Measurements from ENCODE around the gene TARBP2.
A peak's percentile ranks its signal among the peaks of the same experiment; 100 is the strongest.

Gene TARBP2

GRCh38 chr12:53497461-53497860 is 3.6 kb upstream of the TARBP2 start:
- Histone ChIP-seq H3K4me1 (ENCODE audit: control insufficient read depth, insufficient read depth, low read length, unreplicated experiment) (peaks cover 49% of the 10 kb centered on the region), H3K27ac (ENCODE audit: low read depth, low read length) (no peak overlapping the region)

GRCh38 chr12:53498235-53498630 is 2.9 kb upstream of the TARBP2 start:
- H3K27me3 ChIP-seq (ENCODE audit: insufficient read depth, low read length): no peaks in the 10 kb centered on the region
- H3K4me1 ChIP-seq (ENCODE audit: control insufficient read depth, insufficient read depth, low read length, unreplicated experiment): peaks cover 56% of the 10 kb centered on the region
- peaks cover 52% of the 10 kb centered on the region for H3K79me2 ChIP-seq (ENCODE audit: control insufficient read depth, insufficient read depth, low read length, unreplicated experiment)
- no peak overlapping the region for H3K27ac ChIP-seq (ENCODE audit: low read depth, low read length)
- H3K4me3 ChIP-seq (ENCODE audit: low read depth, low read length): peak overlapping the region; percentile 80
- H3K36me3 ChIP-seq (ENCODE audit: insufficient read depth, low read length): no peaks in the 10 kb centered on the region
- no peak overlapping the region for H2AFZ ChIP-seq (ENCODE audit: low read length, unreplicated experiment)

More at GRCh38 chr12:53497461-53497860, 3.6 kb upstream of the TARBP2 start:
- no peaks in the 10 kb centered on the region for H3K36me3 ChIP-seq (ENCODE audit: insufficient read depth, low read length)
- H3K4me3 ChIP-seq (ENCODE audit: low read depth, low read length): peak overlapping the region; percentile 80; the same call in 1 of the 2 replicates
- H3K27me3 ChIP-seq (ENCODE audit: insufficient read depth, low read length): no peaks in the 10 kb centered on the region
- H3K79me2 ChIP-seq (ENCODE audit: control insufficient read depth, insufficient read depth, low read length, unreplicated experiment): peaks cover 47% of the 10 kb centered on the region
- H2AFZ ChIP-seq (ENCODE audit: low read length, unreplicated experiment): no peak overlapping the region

GRCh38 chr12:53499266-53500141 is 1.6 kb upstream of the TARBP2 start, which contains the start of gene MAP3K12:
Gene MAP3K12 (minus strand): TSS chr12:53499458. CDS start chr12:53487391, 12,067 bp downstream.
- peak within 1 kb of the TSS; percentile 93 for H3K27ac ChIP-seq (ENCODE audit: low read depth, low read length)
- H3K27me3 ChIP-seq (ENCODE audit: insufficient read depth, low read length): no peaks in the 10 kb centered on the region

GRCh38 chr12:53500142-53500775 is 824 bp upstream of the TARBP2 start:
- Histone ChIP-seq H2AFZ (ENCODE audit: low read length, unreplicated experiment) (peak overlapping the region; percentile 24), H3K36me3 (ENCODE audit: insufficient read depth, low read length) (peaks cover 5% of the 10 kb centered on the region; the same call in 1 of the 2 replicates), H3K4me3 (ENCODE audit: low read depth, low read length) (peak overlapping the region; percentile 80), H3K79me2 (ENCODE audit: control insufficient read depth, insufficient read depth, low read length, unreplicated experiment) (peaks cover 45% of the 10 kb centered on the region), H3K27ac (ENCODE audit: low read depth, low read length) (peak overlapping the region; percentile 93), H3K4me1 (ENCODE audit: control insufficient read depth, insufficient read depth, low read length, unreplicated experiment) (peaks cover 56% of the 10 kb centered on the region), H3K27me3 (ENCODE audit: insufficient read depth, low read length) (no peaks in the 10 kb centered on the region)

More at GRCh38 chr12:53499266-53500141, 1.6 kb upstream of the TARBP2 start, which contains the start of gene MAP3K12:
- Histone ChIP-seq H3K4me3 (ENCODE audit: low read depth, low read length) (peak within 1 kb of the TSS; percentile 80), H3K36me3 (ENCODE audit: insufficient read depth, low read length) (peaks cover 5% of the 10 kb centered on the region; the same call in 1 of the 2 replicates), H2AFZ (ENCODE audit: low read length, unreplicated experiment) (peak within 1 kb of the TSS; percentile 24), H3K79me2 (ENCODE audit: control insufficient read depth, insufficient read depth, low read length, unreplicated experiment) (peaks cover 48% of the 10 kb centered on the region), H3K4me1 (ENCODE audit: control insufficient read depth, insufficient read depth, low read length, unreplicated experiment) (peaks cover 49% of the 10 kb centered on the region)

DNA sequence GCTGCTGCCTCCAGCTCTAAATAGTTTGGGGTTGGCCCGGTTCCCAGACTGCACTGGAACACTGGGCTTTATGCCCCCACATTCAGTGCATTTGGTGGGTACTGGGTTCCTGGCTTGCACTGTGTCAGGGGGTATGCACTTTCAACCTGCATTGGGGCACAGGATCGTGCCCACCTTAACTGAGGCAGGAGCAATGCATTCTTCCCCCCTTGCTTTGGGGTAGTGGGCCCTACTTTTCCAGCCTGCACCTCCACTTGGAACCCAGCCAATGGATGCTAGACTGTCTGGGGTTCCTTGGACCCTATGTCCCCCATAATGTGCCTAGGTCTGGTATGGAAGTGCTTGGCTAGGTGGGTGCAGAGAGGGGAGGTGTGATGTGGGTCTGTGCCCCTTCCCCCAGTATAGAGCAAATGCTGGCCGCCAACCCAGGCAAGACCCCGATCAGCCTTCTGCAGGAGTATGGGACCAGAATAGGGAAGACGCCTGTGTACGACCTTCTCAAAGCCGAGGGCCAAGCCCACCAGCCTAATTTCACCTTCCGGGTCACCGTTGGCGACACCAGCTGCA is 615 bp downstream of the TARBP2 start:
- Histone ChIP-seq H3K27me3 (ENCODE audit: insufficient read depth, low read length) (no peaks in the 10 kb centered on the region), H3K27ac (ENCODE audit: low read depth, low read length) (peak overlapping the region; percentile 83), H2AFZ (ENCODE audit: low read length, unreplicated experiment) (peak overlapping the region; percentile 55), H3K4me3 (ENCODE audit: low read depth, low read length) (peak overlapping the region; percentile 80), H3K4me1 (ENCODE audit: control insufficient read depth, insufficient read depth, low read length, unreplicated experiment) (peaks cover 58% of the 10 kb centered on the region), H3K36me3 (ENCODE audit: insufficient read depth, low read length) (peaks cover 5% of the 10 kb centered on the region; the same call in 1 of the 2 replicates), H3K79me2 (ENCODE audit: control insufficient read depth, insufficient read depth, low read length, unreplicated experiment) (peaks cover 37% of the 10 kb centered on the region)

- Histone ChIP-seq H3K4me3 (ENCODE audit: low read depth, low read length) (peak overlapping the region; percentile 80), H3K4me1 (ENCODE audit: control insufficient read depth, insufficient read depth, low read length, unreplicated experiment) (peaks cover 52% of the 10 kb centered on the region), H2AFZ (ENCODE audit: low read length, unreplicated experiment) (no peak overlapping the region), H3K27me3 (ENCODE audit: insufficient read depth, low read length) (no peaks in the 10 kb centered on the region), H3K79me2 (ENCODE audit: control insufficient read depth, insufficient read depth, low read length, unreplicated experiment) (peaks cover 31% of the 10 kb centered on the region), H3K36me3 (ENCODE audit: insufficient read depth, low read length) (peaks cover 5% of the 10 kb centered on the region; the same call in 1 of the 2 replicates), H3K27ac (ENCODE audit: low read depth, low read length) (peak overlapping the region; percentile 67)
Measured at GRCh38 chr12:53502331-53502730, 1.2 kb downstream of the TARBP2 start.

DNA sequence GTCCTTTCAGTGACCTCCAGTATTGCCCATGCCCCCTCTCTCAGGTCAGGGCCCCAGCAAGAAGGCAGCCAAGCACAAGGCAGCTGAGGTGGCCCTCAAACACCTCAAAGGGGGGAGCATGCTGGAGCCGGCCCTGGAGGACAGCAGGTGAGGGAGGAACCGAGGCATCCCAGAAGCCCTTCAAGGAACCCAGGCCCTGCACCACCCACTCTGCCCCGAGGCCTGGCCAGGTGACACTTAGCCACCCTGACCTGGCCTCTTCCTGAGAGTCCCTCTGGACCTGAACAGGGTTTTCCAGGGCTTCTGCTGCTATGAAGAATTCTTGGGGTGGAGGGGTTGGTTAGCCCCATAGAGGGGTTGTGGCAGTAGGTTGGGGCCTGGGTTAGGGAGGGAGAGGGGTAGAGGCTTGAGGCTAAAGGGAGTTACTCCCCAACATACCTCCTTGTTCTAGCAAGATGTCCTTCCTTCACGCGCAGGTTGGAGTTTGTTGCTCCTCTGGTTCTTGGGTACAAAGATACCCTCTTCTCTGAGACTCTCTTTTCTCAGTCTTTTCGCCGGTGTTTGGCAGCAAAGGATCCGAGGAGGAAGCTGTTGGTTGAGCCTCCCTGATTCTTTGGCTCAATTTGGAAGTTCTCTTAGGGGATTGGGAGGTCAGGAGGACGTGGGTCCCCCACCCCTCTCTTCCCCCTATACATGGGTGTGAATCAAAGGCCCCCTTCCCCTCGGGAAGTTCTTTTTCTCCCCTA is 2.1 kb downstream of the TARBP2 start:
- H3K27ac ChIP-seq (ENCODE audit: low read depth, low read length): peak overlapping the region; percentile 67
- peaks cover 5% of the 10 kb centered on the region; the same call in 1 of the 2 replicates for H3K36me3 ChIP-seq (ENCODE audit: insufficient read depth, low read length)
- H2AFZ ChIP-seq (ENCODE audit: low read length, unreplicated experiment): no peak overlapping the region
- peaks cover 45% of the 10 kb centered on the region for H3K4me1 ChIP-seq (ENCODE audit: control insufficient read depth, insufficient read depth, low read length, unreplicated experiment)
- no peaks in the 10 kb centered on the region for H3K27me3 ChIP-seq (ENCODE audit: insufficient read depth, low read length)
- peak overlapping the region; percentile 80 for H3K4me3 ChIP-seq (ENCODE audit: low read depth, low read length)
- peaks cover 23% of the 10 kb centered on the region for H3K79me2 ChIP-seq (ENCODE audit: control insufficient read depth, insufficient read depth, low read length, unreplicated experiment)

GRCh38 chr12:53504004-53504920 is 3.2 kb downstream of the TARBP2 start:
- Histone ChIP-seq H3K4me1 (ENCODE audit: control insufficient read depth, insufficient read depth, low read length, unreplicated experiment) (peaks cover 40% of the 10 kb centered on the region), H3K27me3 (ENCODE audit: insufficient read depth, low read length) (no peaks in the 10 kb centered on the region), H3K4me3 (ENCODE audit: low read depth, low read length) (no peak overlapping the region), H3K79me2 (ENCODE audit: control insufficient read depth, insufficient read depth, low read length, unreplicated experiment) (peaks cover 17% of the 10 kb centered on the region), H3K36me3 (ENCODE audit: insufficient read depth, low read length) (peaks cover 5% of the 10 kb centered on the region; the same call in 1 of the 2 replicates), H3K27ac (ENCODE audit: low read depth, low read length) (0 out of 2 replicates have a peak overlapping the region, but pooled peaks have one; percentile 74), H2AFZ (ENCODE audit: low read length, unreplicated experiment) (no peak overlapping the region)

DNA sequence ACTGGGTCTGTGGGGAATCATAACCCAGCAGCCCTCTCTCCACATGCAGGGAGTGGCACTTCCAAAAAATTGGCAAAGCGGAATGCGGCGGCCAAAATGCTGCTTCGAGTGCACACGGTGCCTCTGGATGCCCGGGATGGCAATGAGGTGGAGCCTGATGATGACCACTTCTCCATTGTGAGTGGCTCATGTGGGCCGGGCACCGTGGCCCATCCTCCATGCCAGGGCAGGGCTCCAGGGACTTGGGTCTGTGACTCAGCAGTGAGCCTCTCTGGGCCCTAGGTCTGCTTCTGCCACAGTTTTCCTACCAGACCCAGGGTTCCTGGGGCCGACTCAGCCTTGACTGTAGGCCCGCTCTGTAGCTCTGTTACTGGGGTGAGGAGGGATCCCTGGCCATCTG is 4.0 kb downstream of the TARBP2 start:
- no peak overlapping the region for H3K4me3 ChIP-seq (ENCODE audit: low read depth, low read length)
- peaks cover 17% of the 10 kb centered on the region for H3K79me2 ChIP-seq (ENCODE audit: control insufficient read depth, insufficient read depth, low read length, unreplicated experiment)
- peaks cover 40% of the 10 kb centered on the region for H3K4me1 ChIP-seq (ENCODE audit: control insufficient read depth, insufficient read depth, low read length, unreplicated experiment)
- H3K27ac ChIP-seq (ENCODE audit: low read depth, low read length): peak overlapping the region; percentile 74
- H3K36me3 ChIP-seq (ENCODE audit: insufficient read depth, low read length): peaks cover 5% of the 10 kb centered on the region; the same call in 1 of the 2 replicates
- H2AFZ ChIP-seq (ENCODE audit: low read length, unreplicated experiment): no peak overlapping the region
- H3K27me3 ChIP-seq (ENCODE audit: insufficient read depth, low read length): no peaks in the 10 kb centered on the region

Data from ACC112 (cell line).